ENCODE measurements around the gene KIF3B.

KIF3B gene

GRCh38 chr20:32343439-32343838 lies 66.0 kb downstream of the KIF3B start:
- DNase-seq (ENCODE audit: extremely low spot score): no peak

DNA sequence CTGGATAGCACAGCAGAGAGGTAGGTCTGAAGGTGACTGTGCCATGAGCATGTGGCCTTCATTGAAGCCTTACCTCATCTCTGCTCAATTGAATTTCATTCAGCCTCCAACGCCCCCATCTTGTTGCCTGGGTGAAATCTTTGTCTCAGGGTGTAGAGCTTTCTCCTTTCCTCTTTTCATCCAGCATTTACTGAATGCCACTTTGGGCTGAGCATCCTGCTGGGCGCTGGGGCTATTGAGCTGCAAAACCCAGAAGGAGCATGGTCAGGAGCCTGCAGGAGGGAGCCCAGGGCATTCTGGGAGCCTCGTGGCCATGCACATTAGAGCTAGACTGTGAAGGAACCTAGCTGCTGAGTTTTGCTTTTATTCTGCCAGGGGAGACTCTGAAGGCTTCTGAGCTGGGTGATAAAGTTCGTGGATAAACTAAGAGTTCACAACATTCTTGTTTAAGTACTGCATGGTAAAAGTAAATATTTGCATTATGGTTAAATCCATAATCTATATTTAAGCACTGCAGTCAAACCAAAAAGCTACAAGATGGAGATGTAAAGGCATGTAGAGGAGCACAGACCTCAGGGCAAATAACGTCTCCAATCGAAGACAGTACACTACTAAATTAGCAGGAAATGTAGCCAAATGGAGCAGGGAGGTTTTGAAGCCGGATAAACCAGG lies 67.5 kb downstream of the KIF3B start:
- POLR2A ChIA-PET: interaction anchor here (1.4 kb wide), 1 partner anchor 13 kb away, joined by 7 read pairs; the partner anchor contains the start of gene ASXL1
- TF ChIP-seq ZNF384 (IDR thresholded peaks at IDR 0.05): no peak
- TF ChIP-seq L3MBTL2 (conservative IDR thresholded peaks at IDR 0.05): peak; percentile 70
- TF ChIP-seq SP1 (IDR thresholded peaks at IDR 0.05): no peak
- CTCF ChIA-PET: no interaction called here
- no peak for DNase-seq (ENCODE audit: extremely low spot score)

More at GRCh38 chr20:32343439-32343838, 66.0 kb downstream of the KIF3B start:
- ChIA-PET POLR2A (no interaction called here), CTCF (no interaction called here)
- no peak for TF ChIP-seq BHLHE40 (IDR thresholded peaks at IDR 0.05; ENCODE audit: borderline replicate concordance)
- TF ChIP-seq, protein P1, sequence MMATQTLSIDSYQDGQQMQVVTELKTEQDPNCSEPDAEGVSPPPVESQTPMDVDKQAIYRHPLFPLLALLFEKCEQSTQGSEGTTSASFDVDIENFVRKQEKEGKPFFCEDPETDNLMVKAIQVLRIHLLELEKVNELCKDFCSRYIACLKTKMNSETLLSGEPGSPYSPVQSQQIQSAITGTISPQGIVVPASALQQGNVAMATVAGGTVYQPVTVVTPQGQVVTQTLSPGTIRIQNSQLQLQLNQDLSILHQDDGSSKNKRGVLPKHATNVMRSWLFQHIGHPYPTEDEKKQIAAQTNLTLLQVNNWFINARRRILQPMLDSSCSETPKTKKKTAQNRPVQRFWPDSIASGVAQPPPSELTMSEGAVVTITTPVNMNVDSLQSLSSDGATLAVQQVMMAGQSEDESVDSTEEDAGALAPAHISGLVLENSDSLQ (IDR thresholded peaks at IDR 0.05): no peak
- no peak for TF ChIP-seq TARDBP (IDR thresholded peaks at IDR 0.05)
- TF ChIP-seq CTBP1 (IDR thresholded peaks at IDR 0.05; ENCODE audit: borderline replicate concordance): no peak
- no peak for TF ChIP-seq L3MBTL2 (conservative IDR thresholded peaks at IDR 0.05)
- TF ChIP-seq FOXK2 (IDR thresholded peaks at IDR 0.05): no peak
- no peak for TF ChIP-seq HDGF (IDR thresholded peaks at IDR 0.05; ENCODE audit: borderline replicate concordance)
- TF ChIP-seq SP1 (IDR thresholded peaks at IDR 0.05): no peak

GRCh38 chr20:32348207-32348606 lies 70.8 kb downstream of the KIF3B start:
- POLR2A ChIA-PET: no interaction called here
- CTCF ChIA-PET: no interaction called here
- no peak for DNase-seq (ENCODE audit: extremely low spot score)
- no peak for TF ChIP-seq TARDBP (IDR thresholded peaks at IDR 0.05)
- TF ChIP-seq HDGF (IDR thresholded peaks at IDR 0.05; ENCODE audit: borderline replicate concordance): no peak
- no peak for TF ChIP-seq L3MBTL2 (conservative IDR thresholded peaks at IDR 0.05)

GRCh38 chr20:32350421-32350820 lies 73.0 kb downstream of the KIF3B start:
- no peak for DNase-seq (ENCODE audit: extremely low spot score)
- POLR2A ChIA-PET: no interaction called here
- CTCF ChIA-PET: no interaction called here
- TF ChIP-seq BHLHE40 (IDR thresholded peaks at IDR 0.05; ENCODE audit: borderline replicate concordance) (no peak), ARNT (IDR thresholded peaks at IDR 0.05) (no peak)
- TF ChIP-seq, protein P1 (IDR thresholded peaks at IDR 0.05): no peak

GRCh38 chr20:32352121-32352720 lies 74.8 kb downstream of the KIF3B start:
- no peak for DNase-seq (ENCODE audit: extremely low spot score)
- ChIA-PET CTCF (no interaction called here), POLR2A (no interaction called here)
- TF ChIP-seq CTBP1 (IDR thresholded peaks at IDR 0.05; ENCODE audit: borderline replicate concordance): no peak
- TF ChIP-seq BHLHE40 (IDR thresholded peaks at IDR 0.05; ENCODE audit: borderline replicate concordance): no peak
- TF ChIP-seq LEF1 (IDR thresholded peaks at IDR 0.05; ENCODE audit: borderline replicate concordance): no peak
- TF ChIP-seq ELF4 (IDR thresholded peaks at IDR 0.05): no peak
- TF ChIP-seq, protein P1 (IDR thresholded peaks at IDR 0.05): no peak
- no peak for TF ChIP-seq FOXK2 (IDR thresholded peaks at IDR 0.05)
- TF ChIP-seq ARNT (IDR thresholded peaks at IDR 0.05): no peak
- TF ChIP-seq HDGF (IDR thresholded peaks at IDR 0.05; ENCODE audit: borderline replicate concordance): no peak
- no peak for TF ChIP-seq ZNF384 (IDR thresholded peaks at IDR 0.05)
- no peak for TF ChIP-seq FOXA1 (IDR thresholded peaks at IDR 0.05)
- TF ChIP-seq L3MBTL2 (conservative IDR thresholded peaks at IDR 0.05): no peak
- no peak for TF ChIP-seq TARDBP (IDR thresholded peaks at IDR 0.05)
- no peak for TF ChIP-seq NFRKB (IDR thresholded peaks at IDR 0.05)
- TF ChIP-seq SP1 (IDR thresholded peaks at IDR 0.05): no peak
- TF ChIP-seq FOXM1 (IDR thresholded peaks at IDR 0.05; ENCODE audit: borderline replicate concordance): no peak
- TF ChIP-seq SUZ12 (IDR thresholded peaks at IDR 0.05): no peak

- ChIA-PET CTCF (interaction anchor here (0.6 kb wide), 1 partner anchor 597 kb away, joined by 3 read pairs; no protein-coding TSS in a partner anchor), POLR2A (no interaction called here)
- no peak for DNase-seq (ENCODE audit: extremely low spot score)
- TF ChIP-seq SUZ12 (IDR thresholded peaks at IDR 0.05) (no peak), FOXA1 (IDR thresholded peaks at IDR 0.05) (no peak), FOXM1 (IDR thresholded peaks at IDR 0.05; ENCODE audit: borderline replicate concordance) (no peak), CTBP1 (IDR thresholded peaks at IDR 0.05; ENCODE audit: borderline replicate concordance) (no peak), HDGF (IDR thresholded peaks at IDR 0.05; ENCODE audit: borderline replicate concordance) (no peak), ELF4 (IDR thresholded peaks at IDR 0.05) (no peak), TARDBP (IDR thresholded peaks at IDR 0.05) (no peak), BHLHE40 (IDR thresholded peaks at IDR 0.05; ENCODE audit: borderline replicate concordance) (no peak), ARNT (IDR thresholded peaks at IDR 0.05) (no peak), SP1 (IDR thresholded peaks at IDR 0.05) (no peak), FOXK2 (IDR thresholded peaks at IDR 0.05) (no peak)
- TF ChIP-seq, protein P1 (IDR thresholded peaks at IDR 0.05): no peak
Measured at GRCh38 chr20:32353848-32354496, 76.5 kb downstream of the KIF3B start.

Measured in HEK293T (cell line).